Stimulated activated effector memory CD8-positive, alpha-beta T cell treated with anti-CD3 and anti-CD28 coated beads, Interleukin-12 subunit alpha, Interleukin-12 subunit beta, amount 100 ng/mL, for 72 hours (primary cell): ENCODE measurements around the gene PON3.
A peak's percentile ranks its signal among the peaks of the same experiment; 100 is the strongest.

Experiments
- ATAC-seq: fragments of 150-1000 bp; cut with Tn5 transposase; 2 replicates; pipeline ENCODE4 v1.10.0; 2021
- DNase-seq, 2 donors: peaks; one replicate each; pipeline ENCODE4 v3.0.0; 2021 to 2022; ENCODE audit warnings: low spot score in 2 of 2
- H3K27ac Mint-ChIP-seq: one replicate; pipeline ENCODE4 v1.8.0; 2022; ENCODE audit warnings: mild to moderate bottlenecking, mixed read lengths
- H3K36me3 Mint-ChIP-seq: one replicate; pipeline ENCODE4 v1.8.0; 2022; ENCODE audit warnings: mild to moderate bottlenecking, mixed read lengths
- H3K4me1 Mint-ChIP-seq: one replicate; pipeline ENCODE4 v1.8.0; 2022; ENCODE audit warnings: mixed read lengths
- H3K4me3 Mint-ChIP-seq: one replicate; pipeline ENCODE4 v1.8.0; 2022; ENCODE audit warnings: mild to moderate bottlenecking, mixed read lengths
- H3K9me3 Mint-ChIP-seq: one replicate; pipeline ENCODE4 v1.8.0; 2022; ENCODE audit warnings: mixed read lengths

Gene PON3

GRCh38 chr7:95427166-95427565, 31.0 kb upstream of the PON3 start:
- no peaks in the 10 kb centered on the region for H3K9me3 Mint-ChIP-seq
- H3K27ac Mint-ChIP-seq, result no peak overlapping the region
- no peaks in the 10 kb centered on the region for H3K4me1 Mint-ChIP-seq
- DNase-seq, result no peak
- H3K4me3 Mint-ChIP-seq, result no peak overlapping the region
- ATAC-seq, result no peak
- no peaks in the 10 kb centered on the region for H3K36me3 Mint-ChIP-seq

- ATAC-seq (no peak), DNase-seq (no peak)
- Mint-ChIP-seq H3K4me1 (peaks cover 9% of the 10 kb centered on the region), H3K4me3 (no peak overlapping the region), H3K36me3 (no peaks in the 10 kb centered on the region), H3K9me3 (no peaks in the 10 kb centered on the region), H3K27ac (no peak overlapping the region)
Measured at GRCh38 chr7:95425694-95426093, 29.5 kb upstream of the PON3 start.

DNA sequence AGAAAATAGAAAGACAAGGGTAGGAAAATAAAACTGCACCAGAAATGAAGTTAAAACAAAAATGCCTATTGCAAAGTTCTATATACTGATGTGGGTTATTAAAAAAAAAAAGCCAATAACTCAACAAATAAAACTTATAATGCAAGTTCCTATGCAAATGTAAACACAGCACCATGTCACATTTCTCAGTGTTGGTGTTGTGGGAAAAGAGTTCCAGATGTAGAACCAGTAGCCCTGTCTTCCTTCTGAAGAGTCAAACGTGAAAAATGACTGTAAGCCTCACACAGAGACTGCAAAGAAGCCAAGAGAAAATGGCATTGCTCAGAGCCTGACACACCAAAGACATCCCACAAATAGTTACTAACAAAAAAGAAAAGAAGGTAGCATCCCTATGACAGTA, 28.5 kb upstream of the PON3 start:
- Mint-ChIP-seq H3K36me3 (no peaks in the 10 kb centered on the region), H3K9me3 (no peaks in the 10 kb centered on the region), H3K4me1 (peaks cover 9% of the 10 kb centered on the region), H3K27ac (no peak overlapping the region), H3K4me3 (no peak overlapping the region)
- ATAC-seq (no peak), DNase-seq (no peak)

DNA sequence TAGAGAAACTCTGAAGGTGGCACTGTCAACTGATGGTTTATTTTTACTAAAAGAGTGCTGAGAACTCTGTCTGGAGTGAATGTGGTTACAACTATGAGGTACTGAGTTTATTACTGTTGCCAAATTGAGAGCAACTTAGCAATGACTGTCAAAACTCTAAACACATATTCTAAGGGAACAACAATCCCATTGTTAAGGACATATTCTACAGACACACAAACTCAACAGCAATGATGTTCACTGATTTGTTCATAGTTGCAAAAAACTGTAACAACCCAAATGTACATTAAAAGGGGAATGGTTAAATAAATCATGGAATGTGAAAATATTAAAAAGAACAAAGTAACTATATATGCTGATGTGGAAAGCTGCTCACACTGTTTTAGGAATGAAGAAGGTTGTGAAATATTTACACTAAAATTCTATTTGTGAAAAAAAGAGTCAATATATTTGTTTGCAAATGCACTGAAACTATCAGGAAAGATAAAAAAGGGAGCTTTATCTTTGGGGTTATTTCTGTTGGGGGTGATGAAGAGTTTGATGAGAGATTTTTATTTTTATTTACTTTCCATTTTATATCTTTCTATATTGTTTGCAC, 25.8 kb upstream of the PON3 start:
- H3K9me3 Mint-ChIP-seq, result no peaks in the 10 kb centered on the region
- H3K36me3 Mint-ChIP-seq, result no peaks in the 10 kb centered on the region
- ATAC-seq (no peak), DNase-seq (no peak)
- H3K4me1 Mint-ChIP-seq, result peaks cover 9% of the 10 kb centered on the region
- no peak overlapping the region for H3K27ac Mint-ChIP-seq
- no peak overlapping the region for H3K4me3 Mint-ChIP-seq

DNA sequence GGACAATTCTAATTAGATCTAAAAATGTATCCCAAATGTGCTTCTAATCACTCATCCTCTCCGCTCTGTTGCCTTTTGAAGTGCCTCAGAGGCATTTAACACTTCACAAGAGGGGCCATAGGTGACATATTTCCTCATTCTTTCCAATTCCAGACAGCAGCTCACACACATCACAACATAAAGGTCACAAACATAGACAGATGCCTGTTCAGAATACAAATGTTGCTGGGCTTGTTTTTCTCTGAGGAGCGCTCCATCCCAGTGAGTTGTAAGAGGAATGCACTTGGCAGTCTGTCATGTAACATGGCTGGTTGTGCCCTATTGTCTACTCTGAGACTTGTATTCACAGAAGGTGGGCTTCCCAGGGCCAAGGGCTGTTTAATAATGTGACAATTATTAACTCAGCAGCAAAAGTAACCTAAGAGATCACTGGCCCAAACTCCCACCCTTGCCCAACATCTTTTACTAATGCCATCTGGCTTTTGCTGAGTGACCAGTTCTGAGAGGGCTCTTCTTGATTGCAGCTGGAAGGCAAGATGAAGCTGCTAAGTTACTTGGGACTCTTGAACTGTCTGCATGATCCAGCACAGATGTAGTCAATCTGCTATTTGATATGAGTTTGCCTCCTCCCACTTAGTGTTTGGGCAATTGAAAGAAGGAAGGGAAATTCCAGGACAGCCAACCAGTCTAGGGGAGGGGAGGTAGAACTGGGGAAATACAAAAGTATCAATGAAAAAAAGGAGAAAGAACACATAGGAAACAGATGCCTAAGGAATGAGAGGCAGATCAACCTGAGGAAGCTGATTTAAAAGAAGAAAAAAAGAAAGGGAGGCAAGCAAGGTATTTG, 25.0 kb upstream of the PON3 start:
- H3K36me3 Mint-ChIP-seq, result no peaks in the 10 kb centered on the region
- no peak overlapping the region for H3K4me3 Mint-ChIP-seq
- DNase-seq (no peak), ATAC-seq (no peak)
- H3K4me1 Mint-ChIP-seq, result peaks cover 9% of the 10 kb centered on the region
- no peaks in the 10 kb centered on the region for H3K9me3 Mint-ChIP-seq
- no peak overlapping the region for H3K27ac Mint-ChIP-seq

DNA sequence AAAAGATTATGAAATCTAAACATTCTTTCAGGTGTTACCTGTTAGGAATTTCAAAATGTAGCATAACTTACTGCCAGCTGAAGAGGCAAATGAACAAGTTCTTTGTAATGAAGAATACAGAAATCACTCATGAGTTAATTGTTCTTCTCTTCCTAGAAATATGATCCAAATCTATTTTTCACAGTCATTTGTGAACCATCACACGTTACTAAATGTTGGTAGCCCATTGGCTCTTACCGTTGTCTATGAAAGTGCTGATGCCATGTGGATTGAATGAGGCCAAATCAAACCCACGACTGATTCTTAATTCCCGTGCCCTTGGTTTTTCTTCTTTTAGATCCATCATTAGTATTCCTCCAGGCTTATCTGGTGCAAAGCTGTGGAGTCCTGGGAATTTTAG, 15.9 kb upstream of the PON3 start:
- Mint-ChIP-seq H3K4me1 (no peaks in the 10 kb centered on the region), H3K9me3 (no peaks in the 10 kb centered on the region), H3K4me3 (no peak overlapping the region), H3K36me3 (no peaks in the 10 kb centered on the region), H3K27ac (no peak overlapping the region)
- ATAC-seq, result peak; percentile 71
- no peak for DNase-seq

GRCh38 chr7:95411666-95412065, 15.5 kb upstream of the PON3 start:
- Mint-ChIP-seq H3K9me3 (no peaks in the 10 kb centered on the region), H3K4me1 (no peaks in the 10 kb centered on the region), H3K4me3 (no peak overlapping the region), H3K36me3 (no peaks in the 10 kb centered on the region), H3K27ac (no peak overlapping the region)
- no peak for DNase-seq
- no peak for ATAC-seq

DNA sequence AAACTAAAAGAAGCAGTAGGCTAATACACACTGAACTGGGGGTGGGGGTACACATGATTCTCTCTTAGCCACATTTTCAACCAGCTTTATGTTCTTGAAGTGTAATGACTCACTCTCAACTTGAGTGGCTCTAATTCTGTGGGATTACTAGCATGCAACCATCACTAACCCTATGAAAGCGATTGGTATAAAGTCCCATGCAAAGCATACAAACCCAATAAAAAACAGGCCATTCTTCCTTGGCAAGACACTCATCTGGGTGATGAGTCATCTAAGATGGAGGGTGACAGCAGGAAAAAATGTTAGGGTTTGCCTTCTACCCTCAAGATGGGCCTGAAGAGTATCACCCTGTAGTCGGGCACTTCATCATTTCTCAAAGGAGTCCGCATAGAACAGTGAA, 14.9 kb upstream of the PON3 start:
- DNase-seq, result no peak
- no peak overlapping the region for H3K27ac Mint-ChIP-seq
- no peaks in the 10 kb centered on the region for H3K4me1 Mint-ChIP-seq
- no peaks in the 10 kb centered on the region for H3K9me3 Mint-ChIP-seq
- peak; percentile 85 for ATAC-seq
- H3K4me3 Mint-ChIP-seq, result no peak overlapping the region
- no peaks in the 10 kb centered on the region for H3K36me3 Mint-ChIP-seq

- Mint-ChIP-seq H3K27ac (no peak overlapping the region), H3K9me3 (no peaks in the 10 kb centered on the region), H3K4me1 (no peaks in the 10 kb centered on the region), H3K4me3 (no peak overlapping the region), H3K36me3 (no peaks in the 10 kb centered on the region)
- no peak for DNase-seq
- no peak for ATAC-seq
Measured at GRCh38 chr7:95407751-95408150, 11.6 kb upstream of the PON3 start.

DNA sequence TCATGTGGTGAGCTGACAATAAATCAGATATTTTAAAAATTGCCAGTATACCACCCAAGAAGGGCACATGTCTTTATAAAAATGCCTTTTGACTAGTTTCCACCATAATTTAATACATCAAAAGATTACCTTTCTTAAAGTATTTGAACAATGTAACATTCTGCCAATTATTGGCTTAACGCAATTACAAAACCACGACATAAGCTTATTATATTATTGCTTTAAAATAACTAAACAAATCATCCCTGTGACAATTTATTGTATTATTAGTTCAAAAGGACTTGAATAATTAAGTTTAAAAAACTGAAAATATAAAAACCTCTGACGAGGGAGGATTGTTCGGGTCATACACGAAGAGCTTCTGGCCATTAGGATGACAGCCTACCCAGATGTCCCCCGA, 9.6 kb upstream of the PON3 start:
- no peak for DNase-seq
- H3K36me3 Mint-ChIP-seq, result no peaks in the 10 kb centered on the region

DNA sequence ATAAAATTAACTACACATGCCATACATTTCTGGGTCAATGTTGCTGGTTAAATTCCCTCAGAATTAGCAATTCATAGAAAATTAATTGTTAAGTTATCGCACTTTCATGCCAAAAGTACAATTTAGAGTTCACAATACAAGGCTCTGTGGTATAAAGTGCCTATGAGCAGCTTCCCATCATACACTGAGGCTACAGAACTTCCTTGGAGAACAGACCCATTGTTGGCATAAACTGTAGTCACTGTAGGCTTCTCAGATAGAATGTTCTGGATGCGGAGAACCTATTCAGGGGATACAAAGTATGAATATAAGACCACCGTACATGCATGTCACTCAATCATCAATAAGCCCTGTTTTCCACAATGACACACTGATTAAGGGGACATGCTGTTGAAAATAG, 9.0 kb upstream of the PON3 start:
- DNase-seq, result no peak
- Mint-ChIP-seq H3K4me3 (no peak overlapping the region), H3K9me3 (no peaks in the 10 kb centered on the region), H3K4me1 (no peaks in the 10 kb centered on the region), H3K27ac (no peak overlapping the region), H3K36me3 (no peaks in the 10 kb centered on the region)
- no peak for ATAC-seq

More for the DNA sequence above, 9.6 kb upstream of the PON3 start:
- H3K27ac Mint-ChIP-seq, result no peak overlapping the region
- no peaks in the 10 kb centered on the region for H3K9me3 Mint-ChIP-seq
- no peak overlapping the region for H3K4me3 Mint-ChIP-seq
- no peak for ATAC-seq
- no peaks in the 10 kb centered on the region for H3K4me1 Mint-ChIP-seq

GRCh38 chr7:95404316-95404865, 8.2 kb upstream of the PON3 start:
- no peak for ATAC-seq
- H3K27ac Mint-ChIP-seq, result no peak overlapping the region
- no peaks in the 10 kb centered on the region for H3K36me3 Mint-ChIP-seq
- no peaks in the 10 kb centered on the region for H3K4me1 Mint-ChIP-seq
- no peak overlapping the region for H3K4me3 Mint-ChIP-seq
- no peak for DNase-seq
- no peaks in the 10 kb centered on the region for H3K9me3 Mint-ChIP-seq

- Mint-ChIP-seq H3K36me3 (no peaks in the 10 kb centered on the region), H3K4me1 (no peaks in the 10 kb centered on the region), H3K27ac (no peak overlapping the region), H3K4me3 (no peak overlapping the region), H3K9me3 (no peaks in the 10 kb centered on the region)
- no peak for ATAC-seq
- no peak for DNase-seq
Measured at GRCh38 chr7:95398155-95398940, 2.2 kb upstream of the PON3 start.

DNA sequence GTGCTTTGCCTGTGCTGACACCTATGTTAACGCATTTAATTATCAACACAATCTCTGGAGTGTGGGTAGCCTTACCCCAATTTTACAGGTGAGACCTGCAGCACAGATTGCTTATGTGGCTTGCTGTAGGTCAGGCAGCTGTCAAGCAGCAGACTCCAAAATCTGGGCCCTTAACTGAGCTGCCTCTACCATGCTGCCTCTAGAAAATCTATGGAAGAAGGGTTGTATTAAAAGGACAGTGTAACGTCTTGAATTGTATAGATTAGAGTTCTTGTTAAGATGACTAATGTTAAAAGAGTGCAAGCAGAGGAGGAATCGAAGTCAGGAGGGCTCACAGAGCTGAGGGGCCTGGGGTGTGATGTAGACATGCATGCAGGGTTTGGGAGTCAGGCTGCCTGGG, 1.2 kb upstream of the PON3 start:
- H3K9me3 Mint-ChIP-seq, result no peaks in the 10 kb centered on the region
- no peaks in the 10 kb centered on the region for H3K36me3 Mint-ChIP-seq
- no peak for ATAC-seq
- DNase-seq, result no peak
- no peak overlapping the region for H3K27ac Mint-ChIP-seq
- no peak overlapping the region for H3K4me3 Mint-ChIP-seq
- H3K4me1 Mint-ChIP-seq, result no peaks in the 10 kb centered on the region

DNA sequence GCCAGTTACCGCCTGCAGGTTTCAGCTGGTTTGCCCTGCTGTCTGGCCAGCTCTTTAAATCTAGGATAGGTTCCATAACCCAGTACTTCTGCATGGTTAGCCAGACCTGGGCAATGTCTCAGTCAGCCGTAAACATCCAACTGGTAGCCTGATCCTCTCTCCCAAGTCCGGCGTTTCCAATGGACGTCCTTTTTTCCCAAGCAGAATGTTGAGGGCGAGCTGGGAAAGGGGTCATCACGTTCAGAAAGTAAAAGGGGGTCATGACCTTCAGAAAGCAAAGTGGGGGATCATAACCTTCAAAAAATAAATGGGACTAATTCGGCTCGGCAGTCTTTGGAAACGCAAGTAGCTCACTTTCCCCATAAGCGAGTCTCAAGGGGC, 430 bp downstream of the PON3 start:
- H3K27ac Mint-ChIP-seq, result no peak overlapping the region
- DNase-seq (no peak), ATAC-seq (no peak)
- H3K4me1 Mint-ChIP-seq, result no peaks in the 10 kb centered on the region
- H3K9me3 Mint-ChIP-seq, result no peaks in the 10 kb centered on the region
- H3K36me3 Mint-ChIP-seq, result no peaks in the 10 kb centered on the region
- peak overlapping the region; percentile 40 for H3K4me3 Mint-ChIP-seq
